ENCODE measurements around the gene CRYBB1. TPM values are rescaled to one million over a fixed set of nuclear protein-coding genes. Genes with fewer than 3 reads are reported as not detected.
A peak's percentile ranks its signal among the peaks of the same experiment; 100 is the strongest.

The CRYBB1 gene
- total RNA-seq, 3 donors from 2014 or later (not counting 1 experiment from before 2014, with no cell fraction given), result not detected

GRCh38 chr22:26656891-26657851 is 39.3 kb upstream of the CRYBB1 start, which contains the start of gene MIAT:
Gene MIAT, plus strand, starts transcription at chr22:26657588.
- 2% methylated on average over 61 of the region's 62 CpGs for WGBS (ENCODE audit: insufficient coverage)
- Histone ChIP-seq H3K27me3 (ENCODE audit: control insufficient read depth, insufficient read depth, low read length) (peaks cover 6% of the 10 kb centered on the region), H3K9me3 (ENCODE audit: control insufficient read depth, insufficient read depth, low read length) (no peaks in the 10 kb centered on the region), H3K4me1 (ENCODE audit: control insufficient read depth, insufficient read depth, low read length) (peaks cover 29% of the 10 kb centered on the region), H3K36me3 (ENCODE audit: control insufficient read depth, insufficient read depth, low read length) (no peaks in the 10 kb centered on the region), H3K4me3 (ENCODE audit: low read length) (peak within 1 kb of the TSS; percentile 42), H3K27ac (ENCODE audit: low read length) (no peak within 1 kb of the TSS)
- TF ChIP-seq CTCF (IDR thresholded peaks at IDR 0.05), result no peak
- DNase-seq (peak; percentile 62 to 86), ATAC-seq (peak; percentile 86 to 91 (median 90))
- peaks cover 0 to 8% of the 10 kb centered on the region in 2 donors for H3K27me3 Mint-ChIP-seq (ENCODE audit: low read depth in 2 of 2)
- H3K27ac Mint-ChIP-seq, result peak within 1 kb of the TSS; percentile 77 to 88
- H3K4me3 Mint-ChIP-seq, result peak within 1 kb of the TSS; percentile 90
- intact Hi-C loops (cut with micrococcal nuclease), result loop anchor here (2.0 kb wide), 1 partner anchor 14 kb away; no protein-coding TSS in a partner anchor
- H3K36me3 Mint-ChIP-seq, result no peaks in the 10 kb centered on the region
- no peaks in the 10 kb centered on the region for H3K9me3 Mint-ChIP-seq
- peaks cover 18 to 33% of the 10 kb centered on the region in 2 donors for H3K4me1 Mint-ChIP-seq

GRCh38 chr22:26651815-26652214 is 34.0 kb upstream of the CRYBB1 start:
- H3K4me3 Mint-ChIP-seq, result no peak overlapping the region
- H3K4me1 Mint-ChIP-seq, result peaks cover 28 to 32% of the 10 kb centered on the region in 2 donors
- no peak overlapping the region for H3K4me3 ChIP-seq (ENCODE audit: low read length)
- H3K9me3 ChIP-seq (ENCODE audit: control insufficient read depth, insufficient read depth, low read length), result no peaks in the 10 kb centered on the region
- peaks cover 2% of the 10 kb centered on the region for H3K27me3 ChIP-seq (ENCODE audit: control insufficient read depth, insufficient read depth, low read length)
- H3K27me3 Mint-ChIP-seq (ENCODE audit: low read depth in 2 of 2), result peaks cover 0 to under 1% of the 10 kb centered on the region in 2 donors
- no peak for TF ChIP-seq CTCF (IDR thresholded peaks at IDR 0.05)
- H3K36me3 Mint-ChIP-seq, result no peaks in the 10 kb centered on the region
- DNase-seq (no peak), ATAC-seq (no peak)
- intact Hi-C loops (cut with micrococcal nuclease), result no loop called here
- H3K27ac ChIP-seq (ENCODE audit: low read length), result no peak overlapping the region
- peaks cover 29% of the 10 kb centered on the region for H3K4me1 ChIP-seq (ENCODE audit: control insufficient read depth, insufficient read depth, low read length)
- H3K9me3 Mint-ChIP-seq, result no peaks in the 10 kb centered on the region
- H3K27ac Mint-ChIP-seq, result no peak overlapping the region
- WGBS (ENCODE audit: insufficient coverage), result 82% methylated on average over 10 of the region's 10 CpGs
- H3K36me3 ChIP-seq (ENCODE audit: control insufficient read depth, insufficient read depth, low read length), result no peaks in the 10 kb centered on the region

- no peak overlapping the region for H3K27ac Mint-ChIP-seq
- H3K36me3 Mint-ChIP-seq, result no peaks in the 10 kb centered on the region
- H3K4me3 Mint-ChIP-seq, result no peak overlapping the region
- intact Hi-C loops (cut with micrococcal nuclease), result no loop called here
- no peak for ATAC-seq
- Histone ChIP-seq H3K4me3 (ENCODE audit: low read length) (no peak overlapping the region), H3K36me3 (ENCODE audit: control insufficient read depth, insufficient read depth, low read length) (no peaks in the 10 kb centered on the region), H3K27me3 (ENCODE audit: control insufficient read depth, insufficient read depth, low read length) (no peaks in the 10 kb centered on the region), H3K9me3 (ENCODE audit: control insufficient read depth, insufficient read depth, low read length) (no peaks in the 10 kb centered on the region), H3K4me1 (ENCODE audit: control insufficient read depth, insufficient read depth, low read length) (peaks cover 26% of the 10 kb centered on the region), H3K27ac (ENCODE audit: low read length) (no peak overlapping the region)
- DNase-seq, result no peak
- no peaks in the 10 kb centered on the region for H3K27me3 Mint-ChIP-seq (ENCODE audit: low read depth in 2 of 2)
- no peaks in the 10 kb centered on the region for H3K9me3 Mint-ChIP-seq
- peaks cover 36 to 39% of the 10 kb centered on the region in 2 donors for H3K4me1 Mint-ChIP-seq
- WGBS (ENCODE audit: insufficient coverage), result 90% methylated on average over 6 of the region's 6 CpGs
- TF ChIP-seq CTCF (IDR thresholded peaks at IDR 0.05), result no peak
Measured at GRCh38 chr22:26650722-26651421, 33.0 kb upstream of the CRYBB1 start.

Measured in natural killer cell (primary cell).